ENCODE results near the gene SOAT1.

The SOAT1 gene

GRCh38 chr1:179303200-179303785 is 9.7 kb downstream of the SOAT1 start:
- DNase-seq (ENCODE audit: low read depth in 2 of 3, low spot score in 2 of 3): no peak

- DNase-seq (ENCODE audit: low read depth in 2 of 3, low spot score in 2 of 3): no peak
These were observed 11.9 kb downstream of the SOAT1 start for GRCh38 chr1:179305450-179305849.

- DNase-seq (ENCODE audit: low read depth in 2 of 3, low spot score in 2 of 3): no peak
These were observed 16.7 kb downstream of the SOAT1 start for GRCh38 chr1:179310291-179310690.

- DNase-seq (ENCODE audit: low read depth in 2 of 3, low spot score in 2 of 3): no peak
These were observed 17.1 kb downstream of the SOAT1 start for GRCh38 chr1:179310721-179311120.

GRCh38 chr1:179311149-179311700 is 17.6 kb downstream of the SOAT1 start:
- DNase-seq (ENCODE audit: low read depth in 2 of 3, low spot score in 2 of 3): no peak

- no peak for DNase-seq (ENCODE audit: low read depth in 2 of 3, low spot score in 2 of 3)
These were observed 19.4 kb downstream of the SOAT1 start for GRCh38 chr1:179313004-179313403.

GRCh38 chr1:179314928-179315327 is 21.3 kb downstream of the SOAT1 start:
- DNase-seq (ENCODE audit: low read depth in 2 of 3, low spot score in 2 of 3): no peak

- no peak for DNase-seq (ENCODE audit: low read depth in 2 of 3, low spot score in 2 of 3)
These were observed 24.9 kb downstream of the SOAT1 start for GRCh38 chr1:179318491-179318890.

- DNase-seq (ENCODE audit: low read depth in 2 of 3, low spot score in 2 of 3): no peak
These were observed 28.1 kb downstream of the SOAT1 start for GRCh38 chr1:179321533-179322216.

GRCh38 chr1:179322557-179322956 is 29.0 kb downstream of the SOAT1 start:
- no peak for DNase-seq (ENCODE audit: low read depth in 2 of 3, low spot score in 2 of 3)

GRCh38 chr1:179323436-179323835 is 29.8 kb downstream of the SOAT1 start:
- DNase-seq (ENCODE audit: low read depth in 2 of 3, low spot score in 2 of 3): no peak

- DNase-seq (ENCODE audit: low read depth in 2 of 3, low spot score in 2 of 3): no peak
These were observed 32.2 kb downstream of the SOAT1 start for GRCh38 chr1:179325836-179326235.

GRCh38 chr1:179326746-179327145 is 33.1 kb downstream of the SOAT1 start:
- no peak for DNase-seq (ENCODE audit: low read depth in 2 of 3, low spot score in 2 of 3)

GRCh38 chr1:179327196-179327595 is 33.6 kb downstream of the SOAT1 start:
- DNase-seq (ENCODE audit: low read depth in 2 of 3, low spot score in 2 of 3): no peak

- no peak for DNase-seq (ENCODE audit: low read depth in 2 of 3, low spot score in 2 of 3)
These were observed 34.1 kb downstream of the SOAT1 start for GRCh38 chr1:179327679-179328078.

GRCh38 chr1:179329862-179330261 is 36.3 kb downstream of the SOAT1 start:
- no peak for DNase-seq (ENCODE audit: low read depth in 2 of 3, low spot score in 2 of 3)

- no peak for DNase-seq (ENCODE audit: low read depth in 2 of 3, low spot score in 2 of 3)
These were observed 40.8 kb downstream of the SOAT1 start for GRCh38 chr1:179334440-179334839.

GRCh38 chr1:179337288-179337687 is 43.7 kb downstream of the SOAT1 start:
- no peak for DNase-seq (ENCODE audit: low read depth in 2 of 3, low spot score in 2 of 3)

GRCh38 chr1:179337942-179338560 is 44.5 kb downstream of the SOAT1 start:
- DNase-seq (ENCODE audit: low read depth in 2 of 3, low spot score in 2 of 3): no peak

- DNase-seq (ENCODE audit: low read depth in 2 of 3, low spot score in 2 of 3): no peak
These were observed 47.3 kb downstream of the SOAT1 start for GRCh38 chr1:179340918-179341317.

- DNase-seq (ENCODE audit: low read depth in 2 of 3, low spot score in 2 of 3): no peak
These were observed 48.4 kb downstream of the SOAT1 start for GRCh38 chr1:179341943-179342547.

Data from activated CD8-positive, alpha-beta memory T cell treated with anti-CD3 and anti-CD28 coated beads for 48 hours (primary cell).